Liver (tissue), 9 donors: ENCODE measurements around the gene SCN8A. TPM values are rescaled to one million over a fixed set of nuclear protein-coding genes. Genes with fewer than 3 reads are reported as not detected.

Source experiments
- DNase-seq: peaks from one replicate; pipeline ENCODE4 v3.0.0-alpha.2; 2017; ENCODE audit warnings: low spot score
- H3K27ac ChIP-seq, 2 donors: one replicate each; pipeline ENCODE4 v1.7.0; 2013; ENCODE audit warnings: inconsistent platforms in 2 of 2, low read length in 2 of 2, control low read depth in 1 of 2, low read depth in 1 of 2, mild to moderate bottlenecking in 1 of 2
- H3K27me3 ChIP-seq, 4 donors: one replicate each; pipeline versions ENCODE4 v1.6.1 to v1.7.0; 2013; ENCODE audit warnings: low read length in 3 of 4, inconsistent platforms in 1 of 4, mild to moderate bottlenecking in 1 of 4, moderate library complexity in 1 of 4; ENCODE audit not compliant: control insufficient read depth in 4 of 4, insufficient read depth in 4 of 4
- H3K36me3 ChIP-seq, 4 donors: one replicate each; pipeline versions ENCODE4 v1.6.1 to v1.7.0; 2013; ENCODE audit warnings: low read length in 3 of 4, mild to moderate bottlenecking in 3 of 4, low read depth in 1 of 4, moderate library complexity in 1 of 4; ENCODE audit not compliant: control insufficient read depth in 4 of 4, insufficient read depth in 3 of 4
- H3K4me1 ChIP-seq, 4 donors: one replicate each; pipeline versions ENCODE4 v1.6.1 to v1.7.0; 2013; ENCODE audit warnings: low read length in 3 of 4, mild to moderate bottlenecking in 3 of 4, moderate library complexity in 1 of 4; ENCODE audit not compliant: control insufficient read depth in 4 of 4, insufficient read depth in 4 of 4
- H3K4me3 ChIP-seq, 3 donors: one replicate each; pipeline versions ENCODE4 v1.6.1 to v1.7.0; 2013; ENCODE audit warnings: low read length in 3 of 3, control low read depth in 1 of 3, low read depth in 1 of 3, mild to moderate bottlenecking in 1 of 3
- H3K9ac ChIP-seq, 2 donors: one replicate each; pipeline ENCODE4 v1.7.0; 2013; ENCODE audit warnings: low read length in 2 of 2, mild to moderate bottlenecking in 2 of 2, moderate library complexity in 2 of 2, control low read depth in 1 of 2, low read depth in 1 of 2
- H3K9me3 ChIP-seq, 4 donors: one replicate each; pipeline versions ENCODE4 v1.6.1 to v1.7.0; 2013; ENCODE audit warnings: low read length in 3 of 4; ENCODE audit not compliant: control insufficient read depth in 4 of 4
- ATF3 ChIP-seq: IDR thresholded peaks from 2 replicates; pipeline ENCODE4 v1.6.1; 2016; ENCODE audit warnings: antibody characterized with exemption
- CTCF ChIP-seq: fragments of 150-350 bp; IDR thresholded peaks from 2 replicates; pipeline ENCODE4 v1.5.1; 2017; ENCODE audit warnings: improper control_type of control experiment, low read depth, low read length; ENCODE audit not compliant: missing input control
- EGR1 ChIP-seq, 2 donors: IDR thresholded peaks; 2 replicates each; pipeline ENCODE4 v1.6.1; 2016 to 2018; ENCODE audit warnings: antibody characterized with exemption in 2 of 2, low read depth in 2 of 2
- FOXA1 ChIP-seq: IDR thresholded peaks from 2 replicates; pipeline ENCODE4 v1.6.1; 2016; ENCODE audit warnings: antibody characterized with exemption
- FOXA2 ChIP-seq: IDR thresholded peaks from 2 replicates; pipeline ENCODE4 v1.6.1; 2016; ENCODE audit warnings: antibody characterized with exemption
- GABPA ChIP-seq, 2 donors: IDR thresholded peaks in 1 of 2; conservative IDR thresholded peaks in 1 of 2; 2 replicates each; pipeline ENCODE4 v1.6.1; 2016; ENCODE audit warnings: antibody characterized with exemption in 2 of 2, mild to moderate bottlenecking in 1 of 2, moderate library complexity in 1 of 2
- HNF4A ChIP-seq, 2 donors: conservative IDR thresholded peaks; 2 replicates each; pipeline ENCODE4 v1.6.1; 2016; ENCODE audit warnings: antibody characterized with exemption in 2 of 2, mild to moderate bottlenecking in 2 of 2
- HNF4G ChIP-seq: IDR thresholded peaks from 2 replicates; pipeline ENCODE4 v1.6.1; 2016; ENCODE audit warnings: antibody characterized with exemption
- JUND ChIP-seq, 2 donors: IDR thresholded peaks; 2 replicates each; pipeline ENCODE4 v1.6.1; 2016; ENCODE audit warnings: antibody characterized with exemption in 2 of 2
- MAX ChIP-seq: IDR thresholded peaks from 2 replicates; pipeline ENCODE4 v1.6.1; 2016; ENCODE audit warnings: antibody characterized with exemption
- NR2F2 ChIP-seq: IDR thresholded peaks from 2 replicates; pipeline ENCODE4 v1.6.1; 2016; ENCODE audit warnings: antibody characterized with exemption
- RAD21 ChIP-seq, 2 donors: IDR thresholded peaks; 2 replicates each; pipeline ENCODE4 v1.6.1; 2016; ENCODE audit warnings: antibody characterized with exemption in 2 of 2, mild to moderate bottlenecking in 2 of 2
- REST ChIP-seq: IDR thresholded peaks from 2 replicates; pipeline ENCODE4 v1.6.1; 2016; ENCODE audit warnings: antibody characterized with exemption, mild to moderate bottlenecking
- RXRA ChIP-seq, 2 donors: IDR thresholded peaks; 2 replicates each; pipeline ENCODE4 v1.6.1; 2017 to 2018; ENCODE audit warnings: antibody characterized with exemption in 2 of 2, mild to moderate bottlenecking in 1 of 2
- SP1 ChIP-seq: IDR thresholded peaks from 2 replicates; pipeline ENCODE4 v1.6.1; 2018; ENCODE audit warnings: antibody characterized with exemption, mild to moderate bottlenecking
- TAF1 ChIP-seq: conservative IDR thresholded peaks from 2 replicates; pipeline ENCODE4 v1.6.1; 2016; ENCODE audit warnings: antibody characterized with exemption, mild to moderate bottlenecking
- YY1 ChIP-seq: IDR thresholded peaks from 2 replicates; pipeline ENCODE4 v1.6.1; 2016; ENCODE audit warnings: antibody characterized with exemption, mild to moderate bottlenecking
- ZBTB33 ChIP-seq: IDR thresholded peaks from 2 replicates; pipeline ENCODE4 v1.6.1; 2016; ENCODE audit warnings: antibody characterized with exemption
- WGBS: extraction: QIAGEN DNeasy Blood & Tissue Kit; methylation state at CpG from one replicate; pipeline ENCODE4 v1.1.7; 2013; 5-methylcytosine and 5-hydroxymethylcytosine counted together
- polyA plus RNA-seq, 2 donors: library from polyadenylated mRNA; stranded (reverse) in 1 of 2; unstranded in 1 of 2; fragments of 200-250 nt in 1 of 2; fragments of >200 nt in 1 of 2; fragmentation: Nextera tagmentation in 1 of 2; extraction: Ambion mirVana in 1 of 2; gene quantifications; one replicate each; pipeline versions ENCODE4 v1.2.1 to v1.2.3, GENCODE V29; 2013 to 2015
- total RNA-seq, 2 donors: library from RNA; depleted of rRNA; stranded (reverse); fragments of >200 nt; gene quantifications; one replicate each; pipeline ENCODE4 v1.2.3, GENCODE V29; 2014
- donor health status: healthy.
- donor health status: healthy.
- donor health status: healthy.
- donor health status: healthy.
- donor health status: healthy.

Gene SCN8A
- total and polyA plus RNA-seq, 4 donors = 0.84 to 12.7 (median 3.8) TPM

GRCh38 chr12:51771008-51771407, 180.0 kb downstream of the SCN8A start:
- H3K4me1 ChIP-seq = peaks cover 0 to 5% (median 3%) of the 10 kb centered on the region in 4 donors
- H3K36me3 ChIP-seq = peaks cover 0 to 11% (median 5%) of the 10 kb centered on the region in 4 donors
- H3K4me3 ChIP-seq = no peak overlapping the region
- H3K27me3 ChIP-seq = no peaks in the 10 kb centered on the region
- no peaks in the 10 kb centered on the region for H3K9me3 ChIP-seq
- 95% methylated on average over 1 of the region's 1 CpG for WGBS
- H3K27ac ChIP-seq = no peak overlapping the region
- H3K9ac ChIP-seq = no peak overlapping the region
- no peak for TF ChIP-seq YY1
- no peak for TF ChIP-seq EGR1 (IDR thresholded peaks at IDR 0.05; ENCODE audit: low read depth in 2 of 2)
- no peak for TF ChIP-seq CTCF
- no peak for TF ChIP-seq GABPA (IDR thresholded peaks at IDR 0.05 in 1 of 2, conservative IDR thresholded peaks at IDR 0.05 in 1 of 2)
- DNase-seq = no peak

GRCh38 chr12:51773145-51773869, 182.3 kb downstream of the SCN8A start:
- 95% methylated on average over 2 of the region's 2 CpGs for WGBS
- no peaks in the 10 kb centered on the region for H3K9me3 ChIP-seq
- H3K27me3 ChIP-seq = no peaks in the 10 kb centered on the region
- H3K9ac ChIP-seq = no peak overlapping the region
- peaks cover 5 to 12% (median 7%) of the 10 kb centered on the region in 4 donors for H3K4me1 ChIP-seq
- no peak for DNase-seq
- TF ChIP-seq REST (peak; percentile 44), GABPA (IDR thresholded peaks at IDR 0.05 in 1 of 2, conservative IDR thresholded peaks at IDR 0.05 in 1 of 2) (no peak), FOXA1 (no peak), FOXA2 (peak; percentile 30), NR2F2 (no peak), ATF3 (peak; percentile 94), ZBTB33 (peak; percentile 29), JUND (IDR thresholded peaks at IDR 0.05) (peak; percentile 96 to 99), HNF4A (conservative IDR thresholded peaks at IDR 0.05) (peak; percentile 54 to 67), RAD21 (IDR thresholded peaks at IDR 0.05) (no peak), CTCF (no peak), HNF4G (no peak), SP1 (peak; percentile 6), TAF1 (no peak), YY1 (peak; percentile 82), MAX (peak; percentile 77), EGR1 (IDR thresholded peaks at IDR 0.05; ENCODE audit: low read depth in 2 of 2) (peak in 1 of 2 donors; percentile 92), RXRA (IDR thresholded peaks at IDR 0.05) (peak in 1 of 2 donors; percentile 62)
- H3K36me3 ChIP-seq = peaks cover 0 to 8% (median 5%) of the 10 kb centered on the region in 4 donors
- H3K27ac ChIP-seq = peak overlapping the region in 1 of 2 donors; percentile 25
- H3K4me3 ChIP-seq = no peak overlapping the region
